SIG-M5 treated with dmso at 0.1 percent for 504 hours (cell line): ENCODE data around the gene PLA2G4E.

Source experiments
- DNase-seq: peaks from one replicate; lab custom pipeline; 2025; ENCODE audit not compliant: unreplicated experiment; lab: John Stamatoyannopoulos, UW

The PLA2G4E gene

DNA sequence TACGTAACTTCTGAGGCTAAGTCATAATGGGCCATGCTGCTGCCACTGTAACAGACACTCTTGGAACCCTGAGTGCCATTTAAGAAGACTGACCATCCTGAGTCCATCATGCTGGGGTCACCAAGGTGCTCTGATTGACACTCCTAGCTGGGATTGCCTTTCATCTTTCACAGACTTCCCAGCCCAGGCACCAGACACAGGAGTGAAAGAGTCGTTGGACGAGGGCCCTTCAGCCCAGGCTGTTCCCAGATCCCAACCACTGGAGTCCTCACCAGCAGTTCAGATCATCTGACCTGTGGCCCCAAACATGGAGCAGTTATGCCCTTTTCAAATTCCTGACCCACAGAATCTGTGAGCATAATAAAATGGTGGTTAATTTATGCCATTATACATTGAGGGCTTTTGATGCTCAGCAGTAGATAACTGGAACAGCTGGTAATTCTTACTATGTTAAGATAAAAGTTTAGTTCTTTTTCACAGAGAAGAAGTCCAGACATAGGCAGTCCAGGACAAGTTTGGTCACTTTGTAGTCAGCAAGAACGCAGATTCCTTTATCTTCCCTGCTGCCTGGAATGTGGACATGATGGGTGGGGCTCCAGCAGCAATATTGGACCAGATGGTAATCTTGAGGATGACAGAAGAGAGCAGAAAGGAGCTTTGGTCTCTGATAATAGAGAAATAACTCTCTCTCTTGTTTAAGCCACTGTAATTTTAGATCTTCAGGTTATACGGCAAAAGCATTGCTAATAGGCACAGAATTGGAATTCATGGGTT lies 41.2 kb downstream of the PLA2G4E start:
- DNase-seq: no peak

DNA sequence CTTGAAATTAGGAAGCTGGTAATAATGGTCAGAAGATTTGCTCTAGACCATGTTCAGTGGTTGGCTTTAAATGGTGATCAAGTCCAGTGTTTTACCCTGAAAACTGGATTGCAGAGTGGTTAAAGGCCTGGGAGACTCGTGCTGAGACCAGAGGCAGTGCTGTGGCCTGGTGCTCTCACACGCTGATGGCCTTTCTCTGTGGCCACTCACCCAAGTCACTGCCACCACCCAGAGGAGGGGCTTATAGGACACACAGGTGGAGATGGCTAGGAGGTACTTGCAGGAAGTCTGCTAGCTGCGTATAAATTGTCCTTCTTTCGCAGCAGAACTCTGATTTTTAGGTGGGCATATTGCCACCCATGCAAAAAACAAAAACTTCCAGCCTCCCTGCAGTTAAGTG lies 42.3 kb downstream of the PLA2G4E start:
- DNase-seq: no peak

DNA sequence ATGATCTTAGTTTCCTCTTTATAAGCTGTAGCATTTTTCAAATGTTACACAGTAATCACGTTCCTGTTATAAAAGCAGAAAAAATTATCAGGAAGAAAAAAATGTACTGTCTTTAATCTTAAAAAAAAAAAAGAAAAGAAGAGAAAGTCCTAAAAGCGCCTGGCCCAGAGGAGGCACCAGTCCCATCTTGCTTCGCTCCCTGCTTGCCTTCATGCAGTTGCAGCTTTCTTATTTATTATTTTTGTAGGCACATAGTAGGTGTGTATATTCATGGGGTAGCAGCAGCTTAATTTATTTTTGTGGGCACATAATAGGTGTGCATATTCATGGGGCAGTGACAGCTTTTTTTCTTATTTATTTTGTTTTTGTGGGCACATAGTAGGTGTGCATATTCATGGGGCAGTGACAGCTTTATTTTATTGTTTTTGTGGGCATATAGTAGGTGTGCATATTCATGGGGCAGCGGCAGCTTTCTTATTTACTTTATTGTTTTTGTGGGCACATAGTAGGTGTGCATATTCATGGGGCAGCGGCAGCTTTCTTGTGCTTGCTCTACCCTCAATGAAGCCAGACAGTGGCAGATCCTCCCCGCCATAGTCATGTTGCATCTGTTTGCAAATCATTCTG lies 43.0 kb downstream of the PLA2G4E start:
- no peak for DNase-seq

DNA sequence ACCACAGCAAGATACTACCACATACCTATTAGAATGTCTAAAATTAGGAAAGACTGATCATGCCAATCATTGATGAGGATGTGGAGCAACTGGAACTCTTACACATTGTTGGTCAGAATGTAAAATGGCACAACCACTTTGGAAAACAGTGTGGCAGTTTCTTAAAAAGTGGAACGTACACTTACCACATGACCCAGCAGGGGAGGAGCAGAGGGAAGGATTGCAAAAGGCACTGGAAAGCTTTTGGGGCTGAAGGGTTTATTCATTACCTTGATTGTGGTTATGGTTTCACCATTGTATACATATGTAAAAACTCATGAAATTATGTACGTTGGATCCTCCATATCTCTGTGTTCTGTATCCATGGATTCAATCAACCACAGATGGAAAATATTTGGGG lies 45.2 kb downstream of the PLA2G4E start:
- DNase-seq: peak; percentile 37

DNA sequence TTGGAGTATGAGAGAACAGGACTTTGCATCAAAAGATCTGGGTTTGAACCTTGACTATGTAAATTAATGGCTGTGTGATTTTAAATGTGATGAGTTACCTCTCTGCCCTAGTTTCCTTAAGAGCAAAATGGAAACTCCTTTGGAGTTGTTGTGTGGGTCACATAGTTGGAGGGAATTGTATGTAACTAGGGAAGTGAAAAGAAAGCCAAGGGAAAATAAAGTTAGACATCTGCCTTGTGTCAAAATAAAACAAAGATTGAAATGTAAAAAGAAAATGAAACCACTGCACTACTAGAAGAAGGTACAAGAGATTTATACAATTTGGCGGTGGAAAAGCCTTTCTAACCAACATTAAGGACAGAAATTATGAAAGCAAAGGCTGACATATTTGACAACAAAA lies 46.8 kb downstream of the PLA2G4E start:
- DNase-seq: no peak

DNA sequence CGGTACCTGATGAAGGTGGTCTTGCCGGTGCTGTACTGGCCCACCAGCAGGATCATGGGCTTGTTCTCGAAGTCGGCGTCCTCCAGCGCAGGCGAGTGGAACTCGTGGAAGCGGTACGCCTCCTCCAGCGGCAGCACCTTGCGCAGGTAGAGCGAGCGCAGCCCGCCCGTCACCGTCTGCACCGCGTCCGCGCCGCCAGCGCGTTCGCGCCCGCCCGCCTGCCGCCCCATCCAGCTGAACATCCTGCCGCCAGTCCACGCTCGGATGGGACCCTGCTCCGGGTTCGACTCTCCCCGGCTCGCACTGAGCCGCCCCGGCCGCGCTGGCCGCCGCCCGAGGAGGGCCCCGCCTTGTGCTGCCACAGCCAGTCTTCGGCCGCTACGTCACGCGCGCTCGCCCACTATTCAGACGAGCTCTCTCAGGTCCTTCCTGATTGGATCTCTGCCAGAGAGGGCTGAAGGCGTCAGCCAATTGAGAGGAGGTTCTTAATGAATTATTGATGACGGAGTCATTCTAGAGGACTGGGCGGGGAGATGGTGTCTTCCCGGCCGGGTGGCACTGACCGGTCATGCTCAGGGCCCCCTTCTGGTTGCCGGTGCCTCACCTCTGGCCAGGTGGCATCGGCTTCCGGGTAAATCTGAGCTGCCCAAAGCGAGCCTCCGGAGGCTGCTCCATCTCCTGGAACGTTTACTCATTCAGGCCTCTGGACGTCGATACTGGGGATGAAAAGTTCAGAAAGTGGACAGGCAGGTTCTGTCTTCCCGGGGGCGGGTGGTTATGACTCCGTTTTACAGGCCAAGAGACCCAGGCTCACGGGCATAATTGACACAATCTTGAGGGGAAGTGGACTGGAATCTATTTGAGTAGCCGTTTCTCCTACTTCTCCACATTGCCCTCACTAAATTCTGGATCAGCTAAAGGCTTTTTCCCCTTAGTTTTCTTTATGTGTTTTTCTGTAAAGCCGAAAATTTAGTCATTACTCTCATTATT lies 48.3 kb downstream of the PLA2G4E start, which contains the start of gene EHD4:
TSS of gene EHD4 (minus strand) at position 305 of the 990 bp plus-strand sequence. CDS start at position 242, 63 bp downstream.
- peak; percentile 94 for DNase-seq

DNA sequence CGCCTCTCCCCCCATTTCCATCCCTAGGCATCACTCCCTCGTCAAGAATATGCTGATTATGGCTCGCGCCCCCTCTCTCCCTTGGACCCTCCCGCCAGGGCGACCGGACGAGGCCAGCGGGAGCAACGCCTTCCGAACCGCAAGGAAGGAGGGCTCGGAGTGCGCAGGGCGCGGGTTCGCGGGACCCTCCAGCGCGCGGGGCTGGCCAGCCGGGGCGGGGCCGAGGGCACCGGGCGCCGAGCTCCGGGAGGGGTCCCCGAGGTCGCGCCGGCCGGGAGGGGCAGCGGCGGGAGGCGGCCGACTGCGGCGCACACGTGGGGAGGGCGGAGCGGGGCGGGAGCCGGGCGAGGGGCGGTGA lies 49.0 kb downstream of the PLA2G4E start:
- DNase-seq: no peak

DNA sequence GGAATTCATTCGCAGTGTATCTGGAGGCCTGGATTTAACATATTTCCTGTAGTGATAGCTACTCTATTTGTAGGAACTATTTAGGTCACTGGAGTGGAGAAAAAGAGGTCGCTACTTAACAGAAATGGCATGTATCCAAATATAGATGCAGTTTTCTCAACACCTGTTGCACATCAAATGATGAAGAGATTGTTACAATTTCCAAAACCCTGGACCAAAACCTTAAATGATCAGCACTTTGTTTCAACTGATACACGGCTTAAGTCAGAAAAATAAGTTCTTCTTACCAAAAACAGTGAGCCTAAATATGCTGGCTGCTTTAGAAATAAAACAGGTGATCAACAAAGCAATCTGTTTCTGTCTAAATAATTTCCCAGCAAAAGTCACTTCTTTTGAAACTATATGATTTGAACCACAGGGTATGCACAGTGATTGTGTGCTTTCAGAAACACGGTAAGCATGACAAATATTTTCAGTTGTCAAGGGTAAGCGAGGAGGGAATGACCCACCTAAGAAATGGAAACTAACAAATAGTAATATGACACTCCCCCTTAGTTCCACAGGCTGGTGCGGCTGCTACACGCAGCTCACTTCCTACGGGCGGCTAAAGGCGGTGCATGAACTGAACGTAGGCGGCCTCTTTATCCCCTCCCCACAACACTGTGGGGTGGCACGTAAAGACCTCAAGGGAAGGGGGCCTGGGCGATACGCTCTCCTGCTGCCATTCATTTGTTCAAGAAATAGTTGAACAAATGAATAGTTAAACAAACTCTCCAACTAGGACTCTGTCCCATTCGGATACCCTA lies 49.5 kb downstream of the PLA2G4E start:
- DNase-seq: peak; percentile 61

DNA sequence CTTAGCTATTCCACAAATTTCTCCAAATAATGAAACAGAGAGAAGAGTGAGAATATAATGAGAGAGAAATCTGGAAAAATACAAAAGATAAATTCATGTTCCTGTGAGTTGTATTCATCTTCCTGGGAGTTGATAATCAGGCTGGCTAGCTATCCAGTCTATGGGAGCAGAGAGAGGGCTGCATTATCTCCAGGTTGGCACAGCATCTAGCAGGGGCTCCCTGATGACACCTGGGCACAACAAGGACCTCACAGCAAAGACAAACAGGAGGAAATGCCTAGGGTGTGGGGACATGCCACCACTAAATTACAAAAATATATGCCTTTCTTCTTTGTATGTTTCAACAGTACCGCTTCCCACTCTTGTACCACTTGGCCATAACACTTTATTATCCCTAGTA lies 50.4 kb downstream of the PLA2G4E start:
- DNase-seq: no peak

DNA sequence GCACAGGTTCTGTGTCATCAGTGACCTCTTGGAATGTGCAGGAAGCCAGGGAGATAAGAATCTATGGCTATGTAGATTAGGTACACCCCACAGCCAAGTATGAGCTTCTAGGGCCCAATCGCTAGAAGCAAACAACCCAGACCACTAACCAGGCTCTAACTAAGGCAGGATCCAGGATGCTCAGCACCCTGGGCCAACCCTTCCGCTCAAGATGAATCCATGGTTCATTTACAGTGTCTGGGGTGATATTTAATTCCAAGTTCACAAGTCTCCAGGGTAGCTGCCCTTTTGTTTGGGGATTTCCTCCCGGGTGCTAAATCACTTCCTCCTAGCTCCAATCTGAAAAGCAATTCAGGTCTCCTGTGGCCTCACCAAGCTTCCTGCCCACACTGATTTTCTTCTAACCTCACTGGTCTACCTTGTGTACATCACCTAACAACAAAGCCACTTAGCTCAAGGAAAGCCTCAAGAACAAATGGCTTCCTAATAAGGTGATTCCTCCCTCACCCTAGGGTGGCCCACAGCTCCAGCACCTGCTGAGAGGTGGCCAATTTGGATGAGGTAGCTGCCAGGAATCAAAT lies 50.9 kb downstream of the PLA2G4E start:
- DNase-seq: no peak

DNA sequence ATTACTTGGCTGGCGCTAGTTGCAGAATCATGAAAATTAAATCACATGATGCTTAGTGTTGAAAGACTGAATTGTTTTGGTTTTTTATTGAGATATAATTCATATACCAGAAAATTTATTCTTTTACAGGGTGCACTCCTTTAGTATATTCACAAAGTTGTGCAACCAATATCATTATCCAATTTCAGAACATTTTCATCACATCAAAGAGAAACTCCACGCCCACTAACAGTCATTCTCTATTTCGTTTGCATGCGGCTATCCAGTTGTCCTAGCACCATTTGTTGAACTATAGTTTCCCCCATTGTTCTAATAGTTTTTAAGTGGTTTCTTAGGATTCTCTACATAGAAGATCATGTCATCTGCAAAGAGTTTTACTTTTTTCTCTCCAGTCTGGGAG lies 52.1 kb downstream of the PLA2G4E start:
- DNase-seq: no peak

DNA sequence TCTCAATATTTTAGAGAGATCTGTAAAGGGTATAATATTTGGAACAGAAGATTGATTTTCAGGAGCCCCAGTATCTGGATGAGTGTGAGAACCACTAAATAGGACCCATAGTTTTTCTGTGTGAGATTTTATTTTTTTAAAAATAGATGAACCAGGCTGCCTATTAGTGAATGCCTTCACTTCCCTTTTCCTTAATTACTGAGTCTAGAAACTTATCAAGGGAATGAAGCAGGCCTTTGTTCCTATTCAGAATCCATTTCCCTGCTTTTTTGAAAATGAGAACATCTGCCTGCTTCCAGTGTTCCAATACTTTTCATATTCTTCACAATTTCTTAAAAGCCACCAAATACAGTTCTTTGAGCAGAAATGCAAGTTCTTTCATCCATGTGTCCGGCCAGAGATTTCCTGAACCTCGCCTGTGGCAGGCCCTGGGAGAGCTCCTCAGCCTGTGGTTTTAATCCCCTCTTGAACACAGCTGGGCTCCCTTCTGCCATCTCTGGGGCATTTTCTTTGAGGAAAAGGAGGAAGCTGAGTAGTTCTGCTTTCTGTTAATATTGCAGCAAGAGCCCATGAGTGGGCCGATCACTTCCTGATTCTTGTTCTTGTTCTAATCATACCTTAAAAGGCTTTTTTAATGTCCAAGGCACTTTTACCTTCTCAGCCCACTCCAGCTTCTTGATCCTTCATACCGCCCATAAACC lies 53.2 kb downstream of the PLA2G4E start:
- peak; percentile 94 for DNase-seq

DNA sequence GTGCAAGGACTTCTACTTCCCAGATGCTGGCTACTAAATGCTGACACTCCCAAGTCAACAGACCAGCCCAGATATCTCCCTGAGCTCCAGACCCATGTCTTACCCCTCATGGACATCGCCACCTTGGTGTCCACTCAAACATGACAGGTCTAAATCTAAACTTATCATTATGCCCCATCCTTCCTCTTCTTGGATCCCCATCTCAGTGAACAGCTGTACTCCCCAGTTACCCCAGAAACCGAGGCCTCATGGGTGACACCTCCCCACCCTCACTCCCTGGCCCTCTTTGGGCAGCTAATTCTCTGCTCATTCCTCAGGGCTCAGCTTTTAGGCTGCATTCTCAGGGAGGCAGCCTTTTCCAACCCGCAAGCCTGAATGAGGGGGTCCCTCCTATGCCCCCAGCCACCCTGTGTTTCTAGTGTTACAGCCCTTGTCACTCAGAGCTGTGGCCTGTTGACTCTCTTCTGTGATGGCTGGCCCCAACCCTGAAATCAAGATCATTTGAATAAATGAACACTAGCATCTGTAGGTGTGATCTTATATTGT lies 53.8 kb downstream of the PLA2G4E start:
- no peak for DNase-seq

DNA sequence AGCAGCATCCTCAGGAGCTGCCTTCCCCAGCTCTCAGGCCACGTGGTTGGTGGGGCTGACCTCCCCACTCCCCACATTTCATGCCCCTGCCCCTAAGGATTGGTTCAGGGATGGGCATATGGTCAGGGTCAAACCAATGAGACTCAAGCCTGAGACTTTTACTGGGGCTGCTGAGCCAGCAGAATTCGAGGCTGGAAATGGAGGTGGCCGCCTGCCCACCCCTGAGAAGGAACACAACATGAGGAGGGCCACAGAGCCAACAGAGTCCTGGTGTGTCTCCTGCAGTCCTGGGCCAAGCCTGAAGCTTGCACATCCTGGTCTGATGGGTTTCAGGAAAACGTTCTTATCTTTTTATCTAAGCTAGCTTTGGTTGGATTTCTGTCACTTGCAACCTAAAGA lies 54.4 kb downstream of the PLA2G4E start:
- no peak for DNase-seq

DNA sequence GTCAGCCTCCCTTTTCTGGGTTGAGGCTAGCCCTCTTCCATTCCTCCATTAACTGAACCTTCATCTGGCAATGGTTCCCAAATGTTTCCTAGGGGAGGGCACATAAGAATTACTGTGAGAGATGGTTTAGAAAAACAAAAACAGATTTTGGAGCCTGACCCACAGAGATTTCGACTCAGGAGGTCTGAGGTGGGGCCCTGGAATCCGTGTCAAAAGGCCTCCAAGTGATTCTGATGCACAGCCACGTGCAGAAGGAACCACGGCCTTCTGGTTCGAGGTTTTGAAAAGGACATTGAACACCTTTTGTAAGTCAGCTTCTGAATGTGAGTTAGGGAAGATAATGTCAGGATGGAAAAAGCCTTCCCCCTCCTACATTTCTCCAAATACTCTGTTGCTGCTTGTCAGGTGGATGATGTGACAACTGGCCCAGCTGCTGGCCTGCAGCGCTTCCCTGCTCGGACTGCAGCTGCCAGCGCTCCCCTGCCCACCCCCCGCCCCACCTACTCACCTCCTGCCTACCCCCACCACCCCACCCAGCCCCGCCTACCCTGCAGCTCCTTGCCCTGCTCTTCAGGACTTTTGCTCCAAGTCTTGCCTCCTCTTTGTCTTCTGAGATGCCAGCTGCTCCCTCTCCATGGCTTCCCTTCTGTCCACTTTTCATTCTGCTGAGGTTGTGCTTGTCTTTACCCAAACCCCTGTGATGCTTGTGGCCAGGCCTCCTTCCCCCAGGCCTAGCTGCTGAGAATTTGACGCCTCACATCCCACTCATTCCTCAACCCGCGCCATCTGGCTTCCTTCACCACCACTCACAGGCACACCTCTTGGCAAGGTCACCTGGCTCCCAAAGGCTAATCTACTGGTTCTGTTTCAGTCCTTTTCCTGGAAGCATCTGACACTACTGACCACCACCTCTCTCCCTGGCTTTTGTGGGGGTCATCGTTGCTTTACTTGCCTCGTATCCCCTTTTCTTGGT lies 55.1 kb downstream of the PLA2G4E start:
- no peak for DNase-seq

DNA sequence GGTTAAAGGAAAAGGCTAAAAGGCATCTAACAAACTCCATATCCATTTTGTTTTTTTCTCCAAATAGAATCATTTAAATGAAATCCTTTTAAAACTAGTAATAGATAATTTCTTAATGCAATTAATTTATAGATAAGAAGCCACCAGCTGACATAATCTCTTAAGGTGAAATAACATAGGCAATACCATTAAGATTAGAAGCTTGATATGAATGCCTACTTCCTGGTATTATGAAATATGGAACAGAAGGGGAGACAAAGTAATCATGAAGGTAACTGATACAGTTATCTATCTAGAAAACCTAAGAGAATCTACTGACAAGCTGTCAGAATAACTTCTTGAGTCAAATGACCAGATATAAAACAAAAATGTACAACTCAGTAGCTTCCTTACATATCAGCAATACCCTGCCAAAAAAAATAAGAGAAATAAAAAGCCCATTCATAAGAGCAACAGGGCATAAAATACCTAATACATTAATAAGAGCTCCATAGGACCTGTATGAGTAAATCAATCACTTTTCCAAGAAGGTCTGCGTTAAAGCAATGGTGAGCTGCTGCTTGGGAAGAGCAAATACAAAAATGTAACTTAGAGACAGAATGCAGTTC lies 59.1 kb downstream of the PLA2G4E start:
- DNase-seq: no peak

DNA sequence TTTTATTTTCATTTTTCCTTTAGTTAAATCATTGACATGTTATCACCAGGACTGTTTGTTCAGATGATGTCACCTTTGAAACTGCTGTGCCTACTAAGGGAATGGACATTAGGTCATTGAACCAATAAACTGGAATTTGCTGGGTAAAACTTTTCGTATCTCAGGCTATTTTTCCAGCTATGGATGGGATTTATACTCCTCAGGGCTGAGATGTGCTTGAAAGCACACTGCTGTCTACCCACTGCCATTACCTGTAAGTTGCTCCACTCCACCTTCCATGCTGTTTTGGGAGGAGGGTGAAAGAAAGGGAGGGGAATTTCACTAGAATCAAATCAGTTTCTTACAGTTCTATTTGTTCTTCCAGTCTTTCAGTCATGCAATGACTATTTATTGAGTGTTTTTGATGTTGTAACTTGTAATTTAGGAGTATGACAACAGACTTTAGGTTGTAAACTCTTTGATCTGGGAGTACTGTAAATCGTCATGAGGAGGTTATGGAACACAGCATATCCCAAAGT lies 59.8 kb downstream of the PLA2G4E start:
- no peak for DNase-seq

DNA sequence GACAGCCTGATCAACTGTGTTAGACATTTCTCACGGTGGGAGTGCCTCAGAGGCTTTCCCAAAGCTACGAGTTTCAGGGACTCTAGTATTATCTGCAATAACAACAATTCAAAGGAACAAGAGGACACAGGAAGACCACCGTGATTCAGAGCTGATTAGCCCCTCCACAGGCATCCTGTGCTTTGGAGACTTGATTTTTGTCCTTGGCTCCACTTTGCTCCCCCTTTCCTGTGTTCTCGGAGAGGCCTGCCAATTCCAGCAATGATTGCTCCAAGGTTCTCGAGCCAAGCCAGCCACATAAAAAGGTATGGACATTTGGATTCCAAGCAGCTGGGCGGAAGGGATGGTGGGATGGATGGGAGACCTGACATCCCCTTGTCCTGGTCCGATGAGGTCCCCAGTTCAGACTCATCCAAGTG lies 62.8 kb downstream of the PLA2G4E start:
- DNase-seq: no peak
